GM18507 (cell line): ENCODE measurements around the gene R3HDM4.

Experiments
- DNase-seq: peaks from one replicate; pipeline ENCODE4 v3.0.0; 2011; ENCODE audit warnings: low read depth; ENCODE audit not compliant: insufficient read length; ENCODE audit errors: extremely low spot score
- FAIRE-seq: peaks from 2 replicates; lab custom pipeline; 2011; peaks lifted over from hg19 to GRCh38; lab: Jason Lieb, UNC

Gene R3HDM4

DNA sequence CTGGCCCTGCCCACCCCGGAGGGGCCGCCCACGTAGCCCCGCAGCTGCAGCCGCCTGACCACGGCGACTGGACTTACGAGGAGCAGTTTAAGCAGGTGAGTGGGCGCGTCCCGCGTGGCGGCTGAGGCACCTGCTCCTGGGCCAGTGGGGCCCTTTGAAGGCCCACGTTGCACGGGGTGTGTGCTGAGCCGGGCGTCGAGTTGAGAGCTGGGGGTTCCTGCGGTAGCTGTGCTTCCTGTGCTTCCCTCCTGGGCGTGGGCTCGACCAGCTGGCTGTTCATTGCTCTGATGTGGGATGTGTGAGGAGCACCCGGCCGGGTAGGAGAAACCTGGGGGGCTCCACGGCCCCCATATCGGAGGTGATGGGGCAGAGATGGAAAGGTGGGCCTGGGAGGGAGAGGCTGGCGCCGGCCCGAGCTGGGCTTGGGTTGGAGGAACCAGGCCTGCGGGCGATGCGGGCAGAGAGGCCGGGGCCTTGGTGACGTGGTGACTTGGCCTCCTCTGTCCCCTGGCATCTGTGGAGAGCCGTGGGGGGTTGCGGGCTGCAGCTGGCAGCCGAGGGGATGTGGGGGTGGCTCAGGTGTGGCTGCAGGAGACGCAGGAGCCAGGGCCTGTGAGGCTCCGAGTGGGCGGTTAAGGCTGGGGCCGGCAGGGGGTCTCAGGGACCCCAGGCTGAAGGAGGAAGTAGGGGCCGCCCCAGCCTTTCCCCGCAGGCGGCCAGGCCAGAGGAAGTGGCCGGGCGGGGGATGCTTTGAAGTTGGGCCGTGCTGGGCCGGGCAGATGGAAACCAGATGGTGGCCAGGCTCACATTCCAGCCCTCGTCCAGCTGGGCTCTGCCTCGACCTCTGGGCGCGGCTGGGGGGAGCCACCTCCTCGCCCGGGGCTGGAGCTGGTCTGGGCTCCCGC, 19.9 kb upstream of the R3HDM4 start:
- DNase-seq (no peak), FAIRE-seq (no peak)

DNA sequence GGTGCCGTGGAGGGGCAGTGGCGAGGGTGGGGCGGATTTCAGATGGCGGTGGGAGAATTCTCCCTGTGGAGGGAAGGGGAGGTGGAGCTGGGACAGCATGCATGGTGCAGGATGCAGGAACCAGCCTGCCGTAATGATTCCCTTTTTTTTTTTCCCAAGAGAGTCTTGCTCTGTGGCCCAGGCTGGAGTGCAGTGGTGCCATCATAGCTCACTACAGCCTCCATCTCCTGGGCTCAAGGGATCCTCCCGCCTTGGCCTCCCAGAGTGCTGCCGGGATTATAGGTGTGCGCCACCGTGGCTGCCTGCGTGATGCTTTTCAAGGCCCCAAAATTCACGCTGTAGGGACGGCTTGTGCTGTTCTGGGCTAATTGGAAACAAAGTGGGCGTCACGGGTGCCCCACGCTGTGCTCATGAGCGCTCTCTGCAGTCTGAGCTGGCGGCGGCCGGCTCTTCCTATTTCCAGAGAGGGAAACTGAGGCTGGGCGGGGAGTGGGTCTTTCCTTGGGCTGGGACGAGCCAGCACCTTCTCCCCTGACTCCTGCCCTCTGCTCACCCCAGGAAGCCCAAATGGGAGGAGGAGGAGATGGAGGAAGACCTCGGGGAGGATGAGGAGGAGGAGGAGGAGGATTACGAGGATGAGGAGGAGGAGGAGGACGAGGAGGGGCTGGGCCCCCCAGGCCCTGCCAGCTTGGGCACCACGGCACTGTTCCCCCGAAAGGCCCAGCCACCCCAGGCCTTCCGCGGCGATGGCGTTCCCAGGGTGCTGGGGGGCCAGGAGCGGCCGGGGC, 19.0 kb upstream of the R3HDM4 start:
- no peak for FAIRE-seq
- no peak for DNase-seq

DNA sequence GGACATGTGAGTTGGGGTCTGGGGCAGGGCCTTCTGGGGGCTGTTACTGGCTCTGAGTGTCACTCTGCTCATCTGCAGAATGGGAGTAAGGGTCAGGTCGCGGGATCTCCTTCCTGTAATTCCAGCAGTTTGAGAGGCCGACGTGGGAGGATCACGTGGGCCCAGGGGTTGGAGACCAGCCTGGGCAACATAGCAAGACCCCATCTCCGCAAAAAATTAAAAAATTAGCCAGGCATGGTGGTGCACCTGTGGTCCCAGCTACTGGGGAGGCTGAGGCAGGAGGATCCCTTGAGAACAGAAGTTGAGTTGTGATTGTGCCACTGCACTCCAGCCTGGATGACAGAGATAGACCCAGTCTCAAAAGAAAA, 16.9 kb upstream of the R3HDM4 start:
- DNase-seq: no peak
- no peak for FAIRE-seq

DNA sequence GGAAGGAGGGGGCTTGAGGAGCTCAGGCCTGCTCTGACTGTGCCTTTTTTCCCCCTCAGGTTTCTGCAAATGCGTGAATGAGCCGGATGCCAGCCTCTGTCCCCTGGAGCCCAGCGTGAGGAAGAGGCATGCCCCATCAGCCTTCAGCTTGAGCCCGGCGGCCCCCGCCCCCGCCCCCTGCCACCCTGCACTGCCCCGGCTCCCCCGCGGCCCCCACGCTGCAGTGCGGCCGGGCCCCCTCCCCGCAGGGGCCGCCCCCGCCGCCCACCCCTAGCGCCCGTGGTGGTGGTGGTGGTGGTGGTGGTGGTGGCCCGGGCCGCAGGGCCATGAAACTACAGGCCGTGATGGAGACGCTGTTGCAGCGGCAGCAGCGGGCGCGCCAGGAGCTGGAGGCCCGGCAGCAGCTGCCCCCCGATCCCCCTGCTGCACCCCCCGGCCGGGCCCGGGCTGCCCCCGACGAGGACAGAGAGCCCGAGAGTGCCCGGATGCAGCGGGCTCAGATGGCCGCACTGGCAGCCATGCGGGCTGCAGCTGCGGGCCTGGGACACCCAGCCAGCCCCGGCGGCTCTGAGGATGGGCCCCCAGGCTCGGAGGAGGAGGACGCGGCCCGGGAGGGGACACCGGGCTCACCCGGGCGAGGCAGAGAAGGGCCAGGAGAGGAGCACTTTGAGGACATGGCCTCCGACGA, 16.3 kb upstream of the R3HDM4 start:
- DNase-seq: no peak
- no peak for FAIRE-seq

DNA sequence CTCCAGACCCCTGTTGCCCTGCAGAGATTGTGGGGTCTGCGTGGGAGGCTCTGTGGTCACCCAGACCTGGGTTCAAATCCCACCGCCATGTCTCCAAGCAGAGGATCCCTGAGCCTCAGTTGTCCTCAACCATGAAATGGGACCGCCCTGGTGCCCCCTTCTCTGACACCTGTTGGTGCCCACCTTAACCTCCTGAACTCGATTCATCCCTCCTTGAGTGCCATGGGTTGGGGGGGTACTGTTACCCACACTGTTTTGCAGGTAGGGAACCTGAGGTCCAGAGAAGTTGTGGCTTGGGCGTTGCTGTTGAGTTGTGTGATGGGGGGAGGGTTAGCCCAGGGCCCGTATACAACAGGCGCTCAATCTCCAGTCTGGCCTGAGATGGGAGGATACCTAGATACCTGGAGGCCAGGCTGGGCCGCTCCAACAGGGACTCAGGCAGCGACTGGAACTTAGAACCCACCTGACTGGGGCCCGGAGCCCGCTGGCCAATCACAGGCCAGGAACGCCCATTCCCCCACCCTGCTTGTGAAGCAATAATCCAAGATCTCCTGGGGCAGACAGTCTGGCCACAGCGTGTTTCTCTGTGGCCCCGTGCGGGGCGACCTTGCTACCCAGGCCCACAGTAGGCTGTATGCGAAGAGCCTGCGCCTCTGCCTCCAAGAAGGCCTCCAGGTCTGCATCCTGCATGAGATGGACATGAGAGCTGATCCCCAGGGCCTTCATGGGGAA, 15.6 kb upstream of the R3HDM4 start:
- no peak for DNase-seq
- FAIRE-seq: no peak

DNA sequence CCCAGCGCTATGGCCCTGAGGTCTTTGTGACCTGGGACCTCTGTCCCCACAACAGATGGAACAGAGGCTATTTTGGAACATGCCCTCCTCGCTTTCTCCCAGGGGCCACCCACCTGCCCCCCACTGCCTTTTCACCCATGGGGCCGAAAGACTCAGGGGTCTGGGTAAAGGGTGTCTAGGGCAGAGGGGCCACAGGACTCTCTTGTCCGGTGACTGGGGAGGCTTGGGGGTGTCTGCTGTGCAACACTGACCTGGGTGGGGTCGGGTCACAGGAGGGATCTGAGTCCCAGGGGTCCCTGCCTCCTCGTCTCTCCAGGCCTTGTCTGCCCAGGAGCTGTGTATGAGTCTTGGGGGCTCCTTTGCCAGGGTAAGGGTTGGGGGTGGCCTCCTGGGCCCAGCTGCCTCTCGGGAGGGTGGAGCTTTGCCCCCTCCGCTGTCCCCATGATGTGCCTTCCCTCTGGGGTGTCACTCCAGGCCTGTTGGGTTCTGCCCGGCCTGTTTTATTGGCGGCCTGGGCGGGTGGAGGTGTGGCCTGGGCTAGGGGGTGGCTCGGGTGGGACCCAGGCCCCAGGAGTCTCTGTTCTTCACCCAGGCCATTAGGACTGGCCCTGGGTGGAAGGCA, 14.9 kb upstream of the R3HDM4 start:
- no peak for DNase-seq
- no peak for FAIRE-seq

DNA sequence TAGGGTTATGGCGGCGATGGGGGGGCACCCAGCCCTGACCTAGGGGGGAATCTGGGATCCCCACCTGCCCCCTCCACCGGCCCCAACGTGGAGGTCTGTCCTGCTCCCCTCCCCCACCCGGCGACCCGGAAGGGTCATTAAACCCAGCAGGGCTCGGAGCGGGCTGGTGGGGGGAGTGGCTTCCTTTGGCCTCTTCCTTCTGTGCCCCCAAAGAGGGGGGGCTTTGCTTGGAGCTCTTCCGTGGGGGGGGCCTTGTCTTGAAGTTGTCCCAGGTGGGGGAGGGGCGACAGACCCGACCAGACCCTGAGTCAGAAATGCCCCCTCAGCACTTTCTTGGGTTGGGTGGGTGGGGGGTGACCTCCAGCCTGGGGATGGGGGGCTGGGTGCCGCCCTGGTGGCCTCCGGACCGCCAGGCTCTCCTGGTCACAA, 14.3 kb upstream of the R3HDM4 start:
- peak; percentile 35 for FAIRE-seq

DNA sequence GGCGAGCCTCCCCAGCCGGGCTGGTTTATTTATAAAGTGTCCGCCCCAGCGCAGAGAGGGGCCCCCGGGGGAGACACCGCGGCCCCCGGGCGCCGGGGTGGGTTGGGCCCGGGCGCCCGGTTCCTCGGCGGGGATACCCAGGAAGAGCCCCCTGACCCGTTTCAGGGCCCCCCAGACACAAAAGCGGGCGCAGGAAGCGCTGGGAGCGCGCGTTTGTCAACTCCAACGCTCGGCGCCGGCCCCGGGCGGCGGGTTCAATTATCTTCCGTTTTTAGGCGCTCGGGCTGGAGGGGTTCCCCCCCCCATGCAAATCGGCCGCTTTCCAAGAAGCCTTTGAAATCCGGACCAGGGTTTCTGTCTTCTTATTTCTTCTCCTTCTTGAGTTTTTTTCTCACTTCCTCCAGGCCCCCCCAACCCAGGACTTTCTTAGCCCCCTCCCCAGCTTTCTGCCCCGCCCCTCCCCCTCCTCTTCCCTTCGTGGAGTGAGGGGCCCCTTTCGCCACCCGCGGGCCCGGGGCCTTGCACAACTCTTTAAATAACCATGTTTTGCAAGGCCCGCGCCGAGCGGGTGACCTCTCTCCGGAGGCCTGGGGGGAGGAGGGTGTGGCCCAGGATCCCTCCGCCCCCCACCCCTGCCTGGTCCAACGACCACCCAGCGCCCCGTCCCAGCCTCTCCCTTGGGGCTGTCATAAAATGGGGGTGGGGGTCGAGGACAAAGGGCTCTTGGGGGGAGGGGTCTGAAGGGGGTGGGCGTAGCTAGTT, 13.8 kb upstream of the R3HDM4 start:
- FAIRE-seq (peak; percentile 75), DNase-seq (no peak)

More for the DNA sequence above, 14.3 kb upstream of the R3HDM4 start:
- DNase-seq: no peak

DNA sequence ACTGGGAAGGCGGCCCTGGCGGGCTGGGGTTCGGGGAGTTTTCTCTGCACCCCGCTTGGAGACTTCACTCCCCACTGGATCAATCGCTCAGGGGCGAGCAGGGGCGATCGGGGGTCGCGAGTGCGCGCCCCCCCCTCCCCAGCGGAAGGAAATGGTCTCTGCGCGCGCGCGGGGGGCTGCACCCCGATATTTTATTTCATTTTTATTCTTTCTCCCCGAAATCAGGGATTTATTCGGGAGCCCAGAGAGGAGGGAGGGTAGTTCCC, 13.2 kb upstream of the R3HDM4 start:
- DNase-seq (no peak), FAIRE-seq (no peak)

DNA sequence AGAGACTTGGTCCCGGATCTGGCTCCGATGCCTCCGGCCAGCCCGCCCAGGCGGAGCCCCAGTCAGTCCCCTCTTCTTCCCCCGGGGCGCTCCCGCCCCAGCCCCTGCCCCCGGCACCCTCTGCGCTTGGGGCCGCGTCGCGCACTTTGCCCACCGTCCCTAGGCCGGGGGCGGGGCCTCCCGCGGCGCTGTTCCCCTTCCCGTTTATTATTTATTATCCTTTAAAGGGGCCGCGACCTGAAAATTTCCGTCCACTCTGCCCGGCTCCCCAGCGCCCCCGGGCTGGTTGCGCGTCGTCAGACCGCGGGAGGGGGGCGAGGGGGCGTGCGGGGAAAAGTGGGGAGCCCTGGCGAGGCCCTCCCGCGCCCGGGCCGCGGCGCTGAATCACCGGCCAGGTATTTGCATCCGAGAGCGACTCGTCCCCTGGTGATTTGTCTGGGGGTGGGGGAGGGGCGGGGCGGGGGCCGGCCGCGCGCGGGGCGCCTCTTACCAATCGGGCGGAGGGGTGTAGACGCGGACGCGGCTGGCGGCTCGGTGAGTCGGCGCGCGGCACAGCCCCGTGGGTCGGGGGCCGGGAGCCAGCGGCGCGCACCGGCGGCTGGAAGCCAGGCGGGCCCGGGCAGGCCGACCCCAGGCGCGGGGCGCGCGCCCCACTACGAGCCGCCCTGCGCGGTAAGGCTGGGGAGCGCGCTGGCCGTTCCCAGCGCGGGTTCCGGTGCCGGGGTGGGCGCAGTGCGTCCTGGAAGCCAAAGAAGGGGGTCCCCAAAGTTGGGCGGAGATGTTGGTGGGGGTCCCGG, 12.7 kb upstream of the R3HDM4 start, which contains the start of gene ARID3A:
Gene ARID3A (plus strand): TSS at position 510 of the 797 bp plus-strand sequence. CDS start 3,494 bp downstream, outside the sequence.
- peak; percentile 26 for FAIRE-seq
- DNase-seq: peak; percentile 81

DNA sequence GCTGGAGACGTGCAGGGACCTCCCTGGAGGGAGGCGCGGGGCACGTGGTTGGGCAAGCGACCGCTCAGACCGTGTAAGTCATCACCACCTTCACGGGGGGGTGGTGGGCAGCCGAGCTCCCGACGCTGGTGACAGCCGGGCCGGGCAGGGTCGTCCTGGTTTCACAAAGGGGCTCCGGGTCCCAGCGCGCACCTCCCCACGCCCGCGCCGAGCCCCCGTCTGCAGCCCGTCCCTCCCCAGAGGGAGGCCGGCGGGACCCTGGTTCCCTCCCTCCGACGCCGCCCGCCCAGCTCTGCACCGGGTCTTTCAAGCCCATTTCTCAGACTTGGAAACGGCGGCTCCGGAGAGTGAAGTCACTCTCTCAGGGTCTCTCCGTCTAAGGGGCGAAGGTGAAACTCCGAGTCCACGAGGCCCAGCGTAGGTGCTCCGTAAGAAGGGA, 12.1 kb upstream of the R3HDM4 start:
- FAIRE-seq (peak; percentile 92), DNase-seq (no peak)

DNA sequence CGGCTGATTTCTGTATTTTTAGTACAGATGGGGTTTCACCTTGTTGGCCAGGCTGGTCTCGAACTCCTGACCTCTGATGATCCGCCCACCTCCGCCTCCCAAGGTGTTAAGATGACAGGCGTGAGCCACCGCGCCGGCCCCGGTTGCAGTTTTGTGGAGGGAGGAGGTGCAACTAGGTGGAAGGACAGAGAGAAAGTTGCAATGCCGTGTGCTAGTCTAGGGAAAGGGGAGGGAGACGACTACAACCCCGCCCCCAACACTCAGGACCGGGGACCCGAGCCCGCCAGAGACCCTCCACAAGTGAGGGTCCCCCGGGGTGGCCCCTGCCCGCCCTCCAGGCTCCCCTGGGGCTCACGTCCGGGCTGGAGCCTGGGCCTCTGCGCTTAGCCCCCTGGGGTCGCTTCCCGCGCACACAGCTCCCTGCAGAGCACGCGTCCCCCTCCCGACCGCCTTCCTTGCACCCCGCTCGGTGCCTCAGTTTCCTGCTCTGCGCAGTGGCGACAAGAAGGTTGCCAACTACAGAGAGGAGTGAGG, 11.6 kb upstream of the R3HDM4 start:
- DNase-seq: no peak
- FAIRE-seq: peak; percentile 66

DNA sequence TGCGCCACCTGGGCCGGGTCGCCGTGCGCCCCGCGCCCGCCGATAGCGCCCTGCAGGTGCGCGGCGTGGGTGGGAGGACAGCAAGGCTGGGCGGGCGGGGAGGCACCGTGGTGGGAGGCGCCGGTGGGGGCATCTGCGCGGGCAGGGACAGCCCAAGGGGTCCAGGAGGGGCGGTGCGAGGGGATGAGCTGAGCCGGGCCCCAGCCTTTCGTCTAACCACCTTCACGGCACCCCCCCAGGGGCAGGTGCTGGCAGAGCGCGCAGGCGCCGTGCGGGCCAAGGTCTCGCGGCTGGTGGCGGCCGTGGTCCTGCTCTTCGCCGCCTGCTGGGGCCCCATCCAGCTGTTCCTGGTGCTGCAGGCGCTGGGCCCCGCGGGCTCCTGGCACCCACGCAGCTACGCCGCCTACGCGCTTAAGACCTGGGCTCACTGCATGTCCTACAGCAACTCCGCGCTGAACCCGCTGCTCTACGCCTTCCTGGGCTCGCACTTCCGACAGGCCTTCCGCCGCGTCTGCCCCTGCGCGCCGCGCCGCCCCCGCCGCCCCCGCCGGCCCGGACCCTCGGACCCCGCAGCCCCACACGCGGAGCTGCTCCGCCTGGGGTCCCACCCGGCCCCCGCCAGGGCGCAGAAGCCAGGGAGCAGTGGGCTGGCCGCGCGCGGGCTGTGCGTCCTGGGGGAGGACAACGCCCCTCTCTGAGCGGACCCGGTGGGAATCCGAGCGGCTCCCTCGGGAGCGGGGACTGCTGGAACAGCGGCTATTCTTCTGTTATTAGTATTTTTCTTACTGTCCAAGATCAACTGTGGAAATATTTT, 7.2 kb upstream of the R3HDM4 start:
- FAIRE-seq (peak; percentile 67), DNase-seq (no peak)

DNA sequence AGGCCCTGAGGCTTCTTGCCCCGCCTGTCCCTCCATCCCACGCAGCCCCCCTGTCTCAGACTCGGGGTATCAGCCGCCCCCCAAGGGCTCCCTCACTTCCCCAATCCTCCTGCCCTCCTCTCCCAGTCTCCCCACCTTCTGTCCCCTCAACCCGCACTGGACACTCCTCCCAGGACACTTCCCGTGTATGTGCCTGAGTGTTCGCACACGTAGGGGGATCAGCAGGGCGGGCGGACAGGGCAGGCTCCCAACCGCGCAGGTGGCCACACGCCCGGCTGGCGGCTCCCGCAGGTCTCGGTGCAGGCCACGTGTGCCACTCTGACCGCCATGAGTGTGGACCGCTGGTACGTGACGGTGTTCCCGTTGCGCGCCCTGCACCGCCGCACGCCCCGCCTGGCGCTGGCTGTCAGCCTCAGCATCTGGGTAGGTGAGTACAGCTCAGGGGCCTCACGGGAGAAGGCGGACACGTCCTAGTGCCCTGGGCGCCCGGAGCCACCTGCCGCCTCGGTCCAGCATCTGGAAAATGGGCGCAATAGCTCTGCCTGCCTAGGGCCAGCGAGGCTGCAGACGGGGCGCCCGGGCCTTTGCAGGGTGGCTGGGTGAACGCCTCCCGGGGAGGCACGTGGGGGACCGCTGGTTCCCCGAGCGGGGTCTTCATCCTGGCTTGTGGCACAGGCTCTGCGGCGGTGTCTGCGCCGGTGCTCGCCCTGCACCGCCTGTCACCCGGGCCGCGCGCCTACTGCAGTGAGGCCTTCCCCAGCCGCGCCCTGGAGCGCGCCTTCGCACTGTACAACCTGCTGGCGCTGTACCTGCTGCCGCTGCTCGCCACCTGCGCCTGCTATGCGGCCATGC, 6.4 kb upstream of the R3HDM4 start:
- FAIRE-seq: no peak
- no peak for DNase-seq

DNA sequence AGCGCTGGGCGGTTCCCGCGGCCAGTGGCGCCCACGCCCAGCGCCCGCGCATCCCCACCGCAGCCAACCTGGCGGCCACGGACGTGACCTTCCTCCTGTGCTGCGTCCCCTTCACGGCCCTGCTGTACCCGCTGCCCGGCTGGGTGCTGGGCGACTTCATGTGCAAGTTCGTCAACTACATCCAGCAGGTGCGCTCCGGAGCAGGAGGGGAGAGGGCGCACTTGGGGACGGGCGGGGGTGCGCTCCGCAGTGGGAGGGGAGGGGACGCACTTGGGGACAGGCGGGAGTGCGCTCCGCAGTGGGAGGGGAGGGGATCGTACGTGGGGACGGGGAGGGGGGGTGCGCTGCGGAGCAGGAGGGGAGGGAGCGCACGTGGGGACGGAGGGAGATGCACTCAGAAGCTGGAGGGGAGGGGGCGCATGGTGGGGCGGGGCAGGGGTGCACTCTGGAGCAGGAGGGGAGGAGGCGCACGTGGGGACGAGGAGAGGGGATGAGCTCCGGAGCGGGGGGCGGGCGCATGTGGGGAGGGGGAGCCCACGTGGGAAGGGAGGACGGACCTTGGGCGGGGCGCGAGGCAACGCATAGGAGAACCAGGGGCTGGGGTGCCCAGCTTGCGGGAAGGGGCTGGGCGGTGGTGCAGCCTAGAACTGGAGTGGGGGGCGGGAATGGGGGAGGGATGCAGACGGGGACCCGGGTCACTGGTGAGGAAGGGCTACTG, 5.6 kb upstream of the R3HDM4 start:
- FAIRE-seq (no peak), DNase-seq (no peak)
